ENCODE results near the gene MANEA.

DNA sequence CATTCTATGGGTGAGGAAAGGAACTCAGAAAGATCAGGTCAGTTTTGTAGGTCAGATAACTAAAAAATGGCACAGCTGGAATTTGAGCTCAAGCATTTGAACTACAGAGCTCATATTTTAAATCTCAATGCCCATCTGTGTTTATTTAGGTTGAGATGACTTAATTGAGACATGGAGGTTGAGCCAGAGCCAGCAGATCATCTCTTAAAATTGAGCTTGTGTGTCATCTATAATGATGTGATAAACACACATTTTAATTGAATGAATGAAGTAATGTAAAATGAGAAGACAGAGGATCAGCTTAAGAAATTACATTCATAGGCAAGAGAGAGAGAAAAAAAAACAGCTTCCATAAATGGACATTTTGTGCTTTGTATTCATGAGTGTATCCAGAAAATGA lies 3.7 kb downstream of the MANEA start:
- TF ChIP-seq, protein P1, sequence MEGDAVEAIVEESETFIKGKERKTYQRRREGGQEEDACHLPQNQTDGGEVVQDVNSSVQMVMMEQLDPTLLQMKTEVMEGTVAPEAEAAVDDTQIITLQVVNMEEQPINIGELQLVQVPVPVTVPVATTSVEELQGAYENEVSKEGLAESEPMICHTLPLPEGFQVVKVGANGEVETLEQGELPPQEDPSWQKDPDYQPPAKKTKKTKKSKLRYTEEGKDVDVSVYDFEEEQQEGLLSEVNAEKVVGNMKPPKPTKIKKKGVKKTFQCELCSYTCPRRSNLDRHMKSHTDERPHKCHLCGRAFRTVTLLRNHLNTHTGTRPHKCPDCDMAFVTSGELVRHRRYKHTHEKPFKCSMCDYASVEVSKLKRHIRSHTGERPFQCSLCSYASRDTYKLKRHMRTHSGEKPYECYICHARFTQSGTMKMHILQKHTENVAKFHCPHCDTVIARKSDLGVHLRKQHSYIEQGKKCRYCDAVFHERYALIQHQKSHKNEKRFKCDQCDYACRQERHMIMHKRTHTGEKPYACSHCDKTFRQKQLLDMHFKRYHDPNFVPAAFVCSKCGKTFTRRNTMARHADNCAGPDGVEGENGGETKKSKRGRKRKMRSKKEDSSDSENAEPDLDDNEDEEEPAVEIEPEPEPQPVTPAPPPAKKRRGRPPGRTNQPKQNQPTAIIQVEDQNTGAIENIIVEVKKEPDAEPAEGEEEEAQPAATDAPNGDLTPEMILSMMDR (conservative IDR thresholded peaks at IDR 0.05; ENCODE audit: low read depth, low read length) = no peak
- TF ChIP-seq EZH2 (IDR thresholded peaks at IDR 0.05; ENCODE audit: borderline replicate concordance, low read depth, low read length, poor library complexity, severe bottlenecking) = no peak
